Fibroblast of skin of left biceps (primary cell): ENCODE results near the gene SPINT1.

ENCODE experiments used
- DNase-seq, 2 experiments: peaks; one replicate each; pipeline ENCODE4 v3.0.0-alpha.2; 2013; ENCODE audit warnings: low read depth in 2 of 2

SPINT1 gene, protein sequence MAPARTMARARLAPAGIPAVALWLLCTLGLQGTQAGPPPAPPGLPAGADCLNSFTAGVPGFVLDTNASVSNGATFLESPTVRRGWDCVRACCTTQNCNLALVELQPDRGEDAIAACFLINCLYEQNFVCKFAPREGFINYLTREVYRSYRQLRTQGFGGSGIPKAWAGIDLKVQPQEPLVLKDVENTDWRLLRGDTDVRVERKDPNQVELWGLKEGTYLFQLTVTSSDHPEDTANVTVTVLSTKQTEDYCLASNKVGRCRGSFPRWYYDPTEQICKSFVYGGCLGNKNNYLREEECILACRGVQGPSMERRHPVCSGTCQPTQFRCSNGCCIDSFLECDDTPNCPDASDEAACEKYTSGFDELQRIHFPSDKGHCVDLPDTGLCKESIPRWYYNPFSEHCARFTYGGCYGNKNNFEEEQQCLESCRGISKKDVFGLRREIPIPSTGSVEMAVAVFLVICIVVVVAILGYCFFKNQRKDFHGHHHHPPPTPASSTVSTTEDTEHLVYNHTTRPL

DNA sequence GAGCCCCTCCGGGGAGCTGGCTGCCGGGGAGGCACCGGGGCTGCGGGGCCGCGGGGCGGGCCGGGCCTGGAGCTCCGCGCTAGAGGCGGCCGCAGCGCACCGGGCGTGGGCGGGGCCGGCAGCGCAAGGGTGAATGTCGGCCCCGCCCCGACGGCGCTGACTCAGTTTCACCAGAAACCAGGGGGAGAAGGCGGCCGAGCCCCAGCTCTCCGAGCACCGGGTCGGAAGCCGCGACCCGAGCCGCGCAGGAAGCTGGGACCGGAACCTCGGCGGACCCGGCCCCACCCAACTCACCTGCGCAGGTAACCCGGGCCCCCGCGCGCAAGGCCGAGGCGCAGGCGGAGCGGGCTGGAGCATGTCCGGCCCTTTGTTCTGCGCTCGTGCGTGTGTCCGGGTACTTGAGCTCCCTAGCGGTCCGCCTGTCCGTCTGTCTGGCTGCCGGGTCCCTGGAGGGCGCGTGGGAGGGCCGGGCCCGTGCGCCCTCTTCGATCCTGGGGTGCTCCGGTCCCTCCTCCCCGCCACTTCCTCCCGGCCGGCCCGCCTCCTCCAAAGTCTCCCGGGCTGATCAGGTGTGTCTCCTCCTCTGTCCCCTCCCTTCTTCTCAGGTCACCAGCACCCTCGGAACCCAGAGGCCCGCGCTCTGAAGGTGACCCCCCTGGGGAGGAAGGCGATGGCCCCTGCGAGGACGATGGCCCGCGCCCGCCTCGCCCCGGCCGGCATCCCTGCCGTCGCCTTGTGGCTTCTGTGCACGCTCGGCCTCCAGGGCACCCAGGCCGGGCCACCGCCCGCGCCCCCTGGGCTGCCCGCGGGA, at the start of gene SPINT1:
Gene SPINT1 (plus strand): TSS at position 164 of the 811 bp plus-strand sequence. CDS start 507 bp downstream, at position 671.
- no peak for DNase-seq

GRCh38 chr15:40796041-40796440, 47.8 kb upstream of the SPINT1 start:
- DNase-seq: no peak

- no peak for DNase-seq
These were observed 47.3 kb upstream of the SPINT1 start for GRCh38 chr15:40796512-40796911.

DNA sequence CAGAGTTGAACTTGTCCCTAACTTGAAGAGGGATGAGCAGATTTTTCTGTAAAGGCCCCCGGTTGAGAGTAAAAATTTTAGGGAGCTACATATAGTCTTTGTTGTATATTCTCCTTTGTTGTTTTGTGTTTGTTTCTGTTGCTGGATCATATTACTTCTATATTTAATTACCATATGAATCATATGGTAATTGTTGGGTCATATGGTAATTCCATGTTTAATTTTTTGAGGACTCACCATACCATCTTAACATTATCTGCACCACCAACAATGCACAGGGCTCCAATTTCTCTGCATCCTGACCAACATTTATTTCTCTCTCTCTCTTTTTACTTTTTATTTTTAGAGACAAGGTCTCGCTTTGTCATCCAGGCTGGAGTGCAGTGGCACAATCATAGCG, 44.3 kb upstream of the SPINT1 start:
- no peak for DNase-seq

DNA sequence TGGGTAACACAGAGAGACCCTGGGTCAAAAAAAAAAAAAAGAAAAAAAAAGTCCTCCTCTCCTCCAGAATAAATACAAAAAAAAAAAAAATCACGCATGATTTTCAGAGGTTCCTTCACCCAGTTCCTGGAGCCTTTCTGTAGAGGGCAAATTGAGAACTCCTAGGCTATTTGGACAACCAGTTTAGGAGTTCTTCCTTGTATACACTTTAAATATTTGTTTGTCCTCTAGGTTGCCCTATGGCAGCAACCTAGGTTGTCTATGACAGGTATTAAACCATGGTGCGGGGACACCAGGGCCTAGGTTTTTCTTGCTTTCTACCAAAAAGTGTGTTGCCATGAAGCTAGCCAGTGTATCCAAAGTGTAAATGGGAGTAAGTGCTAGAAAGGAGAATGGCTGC, 40.8 kb upstream of the SPINT1 start:
- no peak for DNase-seq

DNA sequence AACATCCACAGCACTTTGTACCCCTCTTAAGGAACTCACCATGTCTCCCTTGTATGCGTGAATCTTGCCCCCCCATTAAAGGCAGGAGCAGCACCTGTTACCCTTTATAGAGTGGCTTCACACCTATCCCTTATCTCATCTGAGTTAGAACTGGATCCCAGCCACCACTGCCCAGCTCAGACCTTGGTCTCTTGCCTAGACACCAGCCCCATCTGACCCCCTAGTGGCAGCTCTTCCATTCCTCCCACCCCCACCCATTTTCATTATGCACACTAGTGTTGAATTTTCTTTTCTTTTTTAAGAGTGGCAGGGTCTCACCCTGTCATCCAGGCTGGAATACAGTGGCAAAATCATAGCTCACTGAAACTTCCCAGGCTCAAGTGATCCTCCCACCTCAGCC, 40.2 kb upstream of the SPINT1 start:
- no peak for DNase-seq

GRCh38 chr15:40806672-40807027, 37.2 kb upstream of the SPINT1 start:
- DNase-seq: no peak

GRCh38 chr15:40807028-40807887, 36.6 kb upstream of the SPINT1 start, which contains the start of the genes DNAJC17 and ZFYVE19:
Gene DNAJC17 (minus strand): TSS chr15:40807473. CDS start chr15:40807446, 27 bp downstream.
Gene ZFYVE19 (plus strand): TSS chr15:40807089. CDS start chr15:40807590, 501 bp downstream.
- DNase-seq: peak; percentile 92

GRCh38 chr15:40807888-40808461, 35.9 kb upstream of the SPINT1 start:
- no peak for DNase-seq

GRCh38 chr15:40808861-40809450, 34.9 kb upstream of the SPINT1 start:
- DNase-seq: no peak

GRCh38 chr15:40812721-40813425, 31.0 kb upstream of the SPINT1 start:
- no peak for DNase-seq

DNA sequence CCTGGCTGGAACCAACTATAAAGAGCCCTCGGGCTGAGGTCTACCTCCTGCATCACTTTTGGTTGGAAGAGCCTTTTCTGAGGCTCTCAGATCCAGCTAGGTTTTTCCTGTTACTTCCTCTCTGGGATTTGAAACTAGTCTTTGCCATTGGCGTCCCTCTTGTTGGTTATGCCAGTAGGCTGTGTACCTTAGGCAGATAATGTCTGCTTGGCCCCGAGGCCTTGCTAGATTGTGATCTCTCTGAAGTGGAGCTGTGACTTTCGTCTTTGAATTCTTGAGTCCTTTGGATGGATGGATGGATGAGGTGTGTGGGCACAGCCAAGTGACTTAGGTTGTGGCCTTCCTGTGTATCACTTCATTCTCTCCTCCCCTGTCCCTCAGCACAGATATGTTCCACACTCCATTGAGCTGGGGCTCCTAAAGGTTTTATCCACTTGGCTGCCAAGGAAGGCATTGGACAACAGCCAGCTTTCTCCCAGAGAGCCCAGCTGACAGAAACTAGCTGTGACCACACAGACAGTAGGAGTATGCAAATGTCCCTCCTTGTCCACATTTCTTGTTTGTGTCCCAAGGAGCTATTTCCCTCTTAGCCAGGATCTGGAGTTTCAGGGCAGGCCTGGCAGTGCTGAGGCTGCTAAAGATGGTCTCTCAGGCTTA, 28.7 kb upstream of the SPINT1 start:
- no peak for DNase-seq

DNA sequence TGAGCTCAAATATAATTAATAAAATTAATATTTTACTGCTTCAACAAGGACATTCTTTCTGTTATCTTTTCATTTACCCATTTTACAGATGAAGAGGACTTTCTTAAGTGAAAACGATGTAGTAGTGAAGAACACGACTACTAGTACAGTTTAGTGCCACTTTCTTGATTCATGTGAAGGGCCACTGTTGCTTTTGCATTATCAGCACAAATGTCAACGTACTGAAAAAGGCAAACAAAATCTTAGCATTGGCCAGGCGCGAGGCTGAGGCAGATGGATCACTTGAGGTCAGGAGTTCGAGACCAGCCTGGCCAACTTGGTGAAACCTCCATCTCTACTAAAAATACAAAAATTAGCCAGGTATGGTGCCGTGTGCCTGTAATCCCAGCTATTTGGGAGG, 24.8 kb upstream of the SPINT1 start:
- no peak for DNase-seq

DNA sequence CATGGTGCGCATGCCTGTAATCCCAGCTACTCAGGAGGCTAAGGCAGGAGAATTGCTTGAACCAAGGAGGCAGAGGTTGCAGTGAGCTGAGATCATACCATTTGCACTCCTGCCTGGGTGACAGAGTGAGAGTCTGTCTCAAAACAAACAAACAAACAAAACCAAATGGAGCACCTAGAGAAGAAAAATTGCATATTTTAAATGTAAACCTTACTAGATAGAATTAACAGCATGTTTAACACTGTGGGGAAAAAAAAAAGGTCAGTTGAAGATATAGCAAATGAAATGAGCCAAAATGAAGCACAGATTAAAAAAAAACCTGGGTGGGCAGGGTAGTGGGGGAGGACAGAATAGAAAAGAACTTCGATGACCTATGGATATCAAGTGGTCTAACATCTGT, 22.7 kb upstream of the SPINT1 start:
- no peak for DNase-seq

DNA sequence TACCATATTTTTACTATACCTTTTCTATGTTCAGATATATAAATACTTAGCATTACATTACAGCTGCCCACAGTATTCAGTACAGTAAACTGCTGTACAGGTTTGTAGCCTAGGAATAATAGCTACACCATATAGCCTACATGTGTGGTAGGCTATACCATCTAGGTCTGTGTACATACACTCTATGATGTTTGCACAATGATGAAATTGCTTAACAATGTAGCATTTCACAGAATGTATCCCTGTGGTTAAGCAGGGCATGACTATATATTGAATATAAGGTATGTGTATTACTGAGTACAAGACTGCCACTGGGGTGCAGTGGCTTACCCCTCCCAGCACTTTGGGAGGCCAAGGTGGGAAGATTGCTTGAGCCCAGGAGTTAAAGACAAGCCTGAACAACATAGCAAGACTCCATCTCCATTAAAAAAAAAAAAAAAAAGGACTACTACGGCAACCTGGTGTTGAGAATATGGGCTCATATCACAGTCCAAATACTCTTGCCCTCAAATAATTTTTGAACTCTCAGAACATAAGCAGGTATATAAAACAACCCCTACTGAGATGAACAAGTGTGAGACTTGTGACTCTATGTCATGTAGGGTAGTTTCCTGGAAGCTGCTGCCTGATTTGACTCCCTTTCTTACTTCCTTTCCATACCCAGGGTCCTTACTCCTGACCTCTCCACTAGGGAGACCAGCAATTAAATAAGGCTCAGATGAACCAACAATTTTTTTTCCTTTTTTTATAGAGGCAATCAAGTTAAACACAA, 20.1 kb upstream of the SPINT1 start:
- no peak for DNase-seq

- DNase-seq: no peak
These were observed 18.0 kb upstream of the SPINT1 start for GRCh38 chr15:40825661-40826422.

GRCh38 chr15:40826423-40827075, 17.3 kb upstream of the SPINT1 start:
- DNase-seq: no peak
